RWPE1 (cell line): ENCODE measurements around the gene SPINT1.
A peak's percentile ranks its signal among the peaks of the same experiment; 100 is the strongest.

ENCODE experiments used
- CTCF ChIA-PET: fragments of 350-600 bp; sonication (Branson Sonifier 250); formaldehyde crosslinking; extraction: SDS; loops from one replicate; lab custom pipeline; 2021; lab: Yijun Ruan, JAX
- POLR2A ChIA-PET: fragments of 400-600 bp; formaldehyde crosslinking; extraction: SDS; loops from one replicate; lab custom pipeline; 2020; ENCODE audit warnings: antibody characterized with exemption; ENCODE audit not compliant: low non-redundant PET; lab: Yijun Ruan, JAX
- DNase-seq: peaks from one replicate; pipeline ENCODE4 v3.0.0; 2012; ENCODE audit warnings: low spot score
- H3K27ac ChIP-seq: fragments of 450-650 bp; 2 replicates; pipeline ENCODE4 v1.5.1; 2017
- CTCF ChIP-seq: fragments of 450-650 bp; conservative IDR thresholded peaks from 2 replicates; pipeline ENCODE4 v1.5.1; 2017; ENCODE audit warnings: low read depth, mild to moderate bottlenecking

The SPINT1 gene

GRCh38 chr15:40878785-40879184 lies 34.9 kb downstream of the SPINT1 start:
- POLR2A ChIA-PET, result no interaction called here
- CTCF ChIA-PET, result interaction anchor here (0.6 to 2.0 kb wide), 7 partner anchors 13 to 146 kb away, joined by 3 to 19 read pairs (median 6); partner anchors contain the start of gene VPS18
- peak; percentile 90 for DNase-seq
- TF ChIP-seq CTCF, result no peak
- H3K27ac ChIP-seq, result peak overlapping the region; percentile 67

- TF ChIP-seq CTCF, result no peak
- no peak for DNase-seq
- ChIA-PET POLR2A (no interaction called here), CTCF (interaction anchor here (0.6 to 2.0 kb wide), 5 partner anchors 12 to 25 kb away, joined by 4 to 19 read pairs (median 9); partner anchors contain the start of gene VPS18)
- peak overlapping the region; percentile 67 for H3K27ac ChIP-seq
These were observed 35.8 kb downstream of the SPINT1 start for GRCh38 chr15:40879609-40880008.

GRCh38 chr15:40881351-40881750 lies 37.5 kb downstream of the SPINT1 start:
- POLR2A ChIA-PET, result no interaction called here
- CTCF ChIA-PET, result interaction anchor here (0.7 to 2.9 kb wide), 6 partner anchors 11 to 250 kb away, joined by 3 to 12 read pairs (median 4); partner anchors contain the start of gene VPS18
- TF ChIP-seq CTCF, result no peak
- no peak for DNase-seq
- no peak overlapping the region for H3K27ac ChIP-seq

- CTCF ChIA-PET, result no interaction called here
These were observed 42.7 kb downstream of the SPINT1 start for GRCh38 chr15:40886586-40886985.

GRCh38 chr15:40889112-40889511 lies 45.3 kb downstream of the SPINT1 start:
- no peak overlapping the region for H3K27ac ChIP-seq
- ChIA-PET CTCF (interaction anchor here (0.8 to 5.0 kb wide), 4 partner anchors 15 to 110 kb away, joined by 3 to 95 read pairs (median 5); partner anchors contain the start of gene RHOV), POLR2A (no interaction called here)
- no peak for TF ChIP-seq CTCF
- no peak for DNase-seq

More at GRCh38 chr15:40886586-40886985, 42.7 kb downstream of the SPINT1 start:
- no peak for DNase-seq
- POLR2A ChIA-PET, result no interaction called here
- TF ChIP-seq CTCF, result no peak
- H3K27ac ChIP-seq, result no peak overlapping the region

- TF ChIP-seq CTCF, result no peak
- no peak overlapping the region for H3K27ac ChIP-seq
- ChIA-PET POLR2A (no interaction called here), CTCF (interaction anchor here (0.6 to 5.0 kb wide), 10 partner anchors 13 to 173 kb away, joined by 3 to 95 read pairs (median 6); partner anchors contain the start of gene RHOV)
- DNase-seq, result no peak
These were observed 47.3 kb downstream of the SPINT1 start for GRCh38 chr15:40891138-40891537.
